ENCODE results near the gene ATF7IP2. TPM values are rescaled to one million over a fixed set of nuclear protein-coding genes. Genes with fewer than 3 reads are reported as not detected.
A peak's percentile ranks its signal among the peaks of the same experiment; 100 is the strongest.
"Not testable (repeated sequence)": the region's sequence is repeated elsewhere in the genome, so short reads cannot be mapped to it uniquely, and the experiment has no call there.

ATF7IP2 gene
- total RNA-seq, 1 experiment from 2014 or later: 25.2 TPM

DNA sequence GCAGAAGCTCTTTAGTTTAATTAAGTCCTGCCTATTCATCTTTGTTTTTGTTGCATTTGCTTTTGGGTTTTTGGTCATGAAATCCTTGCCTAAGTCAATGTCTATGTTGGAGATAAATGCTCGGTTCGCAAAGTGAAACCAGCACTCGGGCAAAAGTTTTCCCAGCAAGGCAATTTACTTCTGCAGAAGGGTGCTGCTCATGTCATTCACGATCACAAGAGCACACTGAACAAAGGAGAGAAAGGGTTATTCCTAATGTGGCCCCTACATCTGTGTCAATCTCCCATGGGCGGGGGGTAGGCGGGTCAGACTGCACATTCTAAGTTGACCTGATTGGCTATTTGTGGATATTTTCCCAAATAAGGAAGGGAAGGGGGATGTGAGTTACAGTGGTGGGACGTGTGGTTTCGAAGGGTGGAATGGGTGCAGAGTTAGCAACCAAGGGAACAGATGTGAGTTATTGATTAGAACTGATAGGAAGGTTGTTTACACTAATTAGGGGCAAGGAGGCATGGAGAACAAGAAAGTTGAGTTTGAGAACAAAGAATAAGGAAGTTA is 23.0 kb downstream of the ATF7IP2 start:
- ChIA-PET POLR2A (no interaction called here), CTCF (no interaction called here)
- in situ Hi-C loops (cut with HindIII; ENCODE audit: low pct_unique_long_range_greater_than_20kb, low sequenced_read_pairs) (no loop called here), intact Hi-C loops (cut with micrococcal nuclease; ENCODE audit: unreplicated experiment) (no loop called here)
- no peaks in the 10 kb centered on the region for H3K4me1 ChIP-seq (ENCODE audit: control insufficient read depth, insufficient read depth, low read length)
- TF ChIP-seq, protein P1, sequence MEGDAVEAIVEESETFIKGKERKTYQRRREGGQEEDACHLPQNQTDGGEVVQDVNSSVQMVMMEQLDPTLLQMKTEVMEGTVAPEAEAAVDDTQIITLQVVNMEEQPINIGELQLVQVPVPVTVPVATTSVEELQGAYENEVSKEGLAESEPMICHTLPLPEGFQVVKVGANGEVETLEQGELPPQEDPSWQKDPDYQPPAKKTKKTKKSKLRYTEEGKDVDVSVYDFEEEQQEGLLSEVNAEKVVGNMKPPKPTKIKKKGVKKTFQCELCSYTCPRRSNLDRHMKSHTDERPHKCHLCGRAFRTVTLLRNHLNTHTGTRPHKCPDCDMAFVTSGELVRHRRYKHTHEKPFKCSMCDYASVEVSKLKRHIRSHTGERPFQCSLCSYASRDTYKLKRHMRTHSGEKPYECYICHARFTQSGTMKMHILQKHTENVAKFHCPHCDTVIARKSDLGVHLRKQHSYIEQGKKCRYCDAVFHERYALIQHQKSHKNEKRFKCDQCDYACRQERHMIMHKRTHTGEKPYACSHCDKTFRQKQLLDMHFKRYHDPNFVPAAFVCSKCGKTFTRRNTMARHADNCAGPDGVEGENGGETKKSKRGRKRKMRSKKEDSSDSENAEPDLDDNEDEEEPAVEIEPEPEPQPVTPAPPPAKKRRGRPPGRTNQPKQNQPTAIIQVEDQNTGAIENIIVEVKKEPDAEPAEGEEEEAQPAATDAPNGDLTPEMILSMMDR (IDR thresholded peaks at IDR 0.05): no peak
- TF ChIP-seq, protein P2, sequence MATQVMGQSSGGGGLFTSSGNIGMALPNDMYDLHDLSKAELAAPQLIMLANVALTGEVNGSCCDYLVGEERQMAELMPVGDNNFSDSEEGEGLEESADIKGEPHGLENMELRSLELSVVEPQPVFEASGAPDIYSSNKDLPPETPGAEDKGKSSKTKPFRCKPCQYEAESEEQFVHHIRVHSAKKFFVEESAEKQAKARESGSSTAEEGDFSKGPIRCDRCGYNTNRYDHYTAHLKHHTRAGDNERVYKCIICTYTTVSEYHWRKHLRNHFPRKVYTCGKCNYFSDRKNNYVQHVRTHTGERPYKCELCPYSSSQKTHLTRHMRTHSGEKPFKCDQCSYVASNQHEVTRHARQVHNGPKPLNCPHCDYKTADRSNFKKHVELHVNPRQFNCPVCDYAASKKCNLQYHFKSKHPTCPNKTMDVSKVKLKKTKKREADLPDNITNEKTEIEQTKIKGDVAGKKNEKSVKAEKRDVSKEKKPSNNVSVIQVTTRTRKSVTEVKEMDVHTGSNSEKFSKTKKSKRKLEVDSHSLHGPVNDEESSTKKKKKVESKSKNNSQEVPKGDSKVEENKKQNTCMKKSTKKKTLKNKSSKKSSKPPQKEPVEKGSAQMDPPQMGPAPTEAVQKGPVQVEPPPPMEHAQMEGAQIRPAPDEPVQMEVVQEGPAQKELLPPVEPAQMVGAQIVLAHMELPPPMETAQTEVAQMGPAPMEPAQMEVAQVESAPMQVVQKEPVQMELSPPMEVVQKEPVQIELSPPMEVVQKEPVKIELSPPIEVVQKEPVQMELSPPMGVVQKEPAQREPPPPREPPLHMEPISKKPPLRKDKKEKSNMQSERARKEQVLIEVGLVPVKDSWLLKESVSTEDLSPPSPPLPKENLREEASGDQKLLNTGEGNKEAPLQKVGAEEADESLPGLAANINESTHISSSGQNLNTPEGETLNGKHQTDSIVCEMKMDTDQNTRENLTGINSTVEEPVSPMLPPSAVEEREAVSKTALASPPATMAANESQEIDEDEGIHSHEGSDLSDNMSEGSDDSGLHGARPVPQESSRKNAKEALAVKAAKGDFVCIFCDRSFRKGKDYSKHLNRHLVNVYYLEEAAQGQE (IDR thresholded peaks at IDR 0.05; ENCODE audit: insufficient read depth in 1 of 2, low read depth in 2 of 2, low read length in 1 of 2): no peak
- no peak for TF ChIP-seq SIN3A (IDR thresholded peaks at IDR 0.05; ENCODE audit: borderline replicate concordance, insufficient read depth, low read depth, low read length)
- no peak for TF ChIP-seq POLR2AphosphoS5 (IDR thresholded peaks at IDR 0.05; ENCODE audit: low read depth, low read length)
- no peak for TF ChIP-seq TCF7L2 (IDR thresholded peaks at IDR 0.05; ENCODE audit: low read depth, low read length)
- H3K4me3 ChIP-seq (ENCODE audit: low read depth in 2 of 2, low read length in 2 of 2): no peak overlapping the region
- DNase-seq (ENCODE audit: low read depth, low spot score): no peak
- H3K36me3 ChIP-seq (ENCODE audit: control insufficient read depth, insufficient read depth, low read length): no peaks in the 10 kb centered on the region
- no peak overlapping the region for H3K27ac ChIP-seq (ENCODE audit: low read length)
- ATAC-seq: no peak
- H3K9me3 ChIP-seq (ENCODE audit: control insufficient read depth, insufficient read depth, low read depth, low read length): peaks cover 20% of the 10 kb centered on the region; the same call in 1 of the 2 replicates
- no peaks in the 10 kb centered on the region for H3K27me3 ChIP-seq (ENCODE audit: control insufficient read depth, insufficient read depth, low read length)
- BruUV-seq (replicated peaks): no TSS peak

DNA sequence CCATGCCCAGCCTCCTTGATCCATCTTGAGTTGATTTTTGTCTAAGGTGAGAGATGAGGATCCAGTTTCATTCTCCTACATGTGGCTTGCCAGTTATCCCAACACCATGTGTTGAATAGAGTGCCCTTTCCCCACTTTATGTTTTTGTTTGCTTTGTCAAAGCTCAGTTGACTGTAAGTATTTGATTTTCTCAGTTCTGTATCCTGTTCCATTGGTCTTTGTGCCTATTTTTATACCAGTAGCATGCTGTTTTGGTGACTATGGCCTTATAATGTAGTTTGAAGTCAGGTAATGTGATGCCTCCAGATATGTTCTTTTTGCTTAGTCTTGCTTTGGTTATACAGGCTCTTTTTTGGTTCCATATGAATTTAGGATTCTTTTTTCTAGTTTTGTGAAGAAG is 23.9 kb downstream of the ATF7IP2 start:
- intact Hi-C loops (cut with micrococcal nuclease; ENCODE audit: unreplicated experiment); H3K4me3 ChIP-seq (ENCODE audit: low read depth in 2 of 2, low read length in 2 of 2); H3K36me3 ChIP-seq (ENCODE audit: control insufficient read depth, insufficient read depth, low read length); in situ Hi-C loops (cut with HindIII; ENCODE audit: low pct_unique_long_range_greater_than_20kb, low sequenced_read_pairs); POLR2A ChIA-PET; H3K4me1 ChIP-seq (ENCODE audit: control insufficient read depth, insufficient read depth, low read length); DNase-seq (ENCODE audit: low read depth, low spot score); H3K27ac ChIP-seq (ENCODE audit: low read length); CTCF ChIA-PET; ATAC-seq; H3K27me3 ChIP-seq (ENCODE audit: control insufficient read depth, insufficient read depth, low read length); BruUV-seq (replicated peaks): not testable (repeated sequence)
- peaks cover 20% of the 10 kb centered on the region; the same call in 1 of the 2 replicates for H3K9me3 ChIP-seq (ENCODE audit: control insufficient read depth, insufficient read depth, low read depth, low read length)

DNA sequence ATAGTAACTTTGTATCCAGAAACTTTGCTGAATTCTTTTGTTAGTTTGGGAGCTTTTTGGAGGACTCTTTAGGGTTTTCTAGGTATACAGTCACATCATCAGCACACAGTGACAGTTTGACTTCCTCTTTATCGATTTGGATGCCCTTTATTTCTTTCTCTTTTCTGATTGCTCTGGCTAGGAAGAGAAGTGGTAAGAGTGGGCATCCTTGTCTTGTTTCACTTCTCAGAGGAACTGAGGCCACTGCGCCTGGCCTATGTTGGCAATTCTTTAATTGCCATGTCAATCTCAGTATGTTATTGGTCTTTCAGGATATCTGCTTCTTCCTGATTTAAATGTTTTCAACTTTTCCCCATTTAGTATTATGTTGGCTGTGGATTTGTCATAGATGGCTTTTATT is 24.6 kb downstream of the ATF7IP2 start:
- intact Hi-C loops (cut with micrococcal nuclease; ENCODE audit: unreplicated experiment) (no loop called here), in situ Hi-C loops (cut with HindIII; ENCODE audit: low pct_unique_long_range_greater_than_20kb, low sequenced_read_pairs) (no loop called here)
- Histone ChIP-seq H3K27ac (ENCODE audit: low read length) (no peak overlapping the region), H3K36me3 (ENCODE audit: control insufficient read depth, insufficient read depth, low read length) (no peaks in the 10 kb centered on the region), H3K4me1 (ENCODE audit: control insufficient read depth, insufficient read depth, low read length) (no peaks in the 10 kb centered on the region), H3K9me3 (ENCODE audit: control insufficient read depth, insufficient read depth, low read depth, low read length) (peaks cover 26% of the 10 kb centered on the region; the same call in 1 of the 2 replicates), H3K4me3 (ENCODE audit: low read depth in 2 of 2, low read length in 2 of 2) (no peak overlapping the region), H3K27me3 (ENCODE audit: control insufficient read depth, insufficient read depth, low read length) (no peaks in the 10 kb centered on the region)
- ATAC-seq (no peak), DNase-seq (ENCODE audit: low read depth, low spot score) (no peak)
- ChIA-PET POLR2A (no interaction called here), CTCF (no interaction called here)
- TSS peak; percentile 48 for BruUV-seq (replicated peaks)
- TF ChIP-seq TCF7L2 (IDR thresholded peaks at IDR 0.05; ENCODE audit: low read depth, low read length) (no peak), POLR2AphosphoS5 (IDR thresholded peaks at IDR 0.05; ENCODE audit: low read depth, low read length) (no peak), SIN3A (IDR thresholded peaks at IDR 0.05; ENCODE audit: borderline replicate concordance, insufficient read depth, low read depth, low read length) (no peak)
- TF ChIP-seq, protein P2 (IDR thresholded peaks at IDR 0.05; ENCODE audit: insufficient read depth in 1 of 2, low read depth in 2 of 2, low read length in 1 of 2): no peak
- TF ChIP-seq, protein P1 (IDR thresholded peaks at IDR 0.05): no peak
